HepG2 (cell line): ENCODE data around the gene PAM16. TPM values are rescaled to one million over a fixed set of nuclear protein-coding genes. Genes with fewer than 3 reads are reported as not detected.

Source experiments
- ARNTL ChIP-seq: sonication (generic); formaldehyde crosslinking; IDR thresholded peaks from 2 replicates; pipeline ENCODE4 v1.4.0; 2020; ENCODE audit warnings: mild to moderate bottlenecking, missing genetic modification reagents
- DZIP1 ChIP-seq: sonication (generic); formaldehyde crosslinking; IDR thresholded peaks from 2 replicates; pipeline ENCODE4 v1.5.0; 2020; ENCODE audit warnings: mild to moderate bottlenecking, missing genetic modification reagents
- GMEB1 ChIP-seq: sonication (generic); formaldehyde crosslinking; IDR thresholded peaks from 2 replicates; pipeline ENCODE4 v1.5.1; 2020; ENCODE audit warnings: missing genetic modification reagents, mild to moderate bottlenecking, borderline replicate concordance
- KAT7 ChIP-seq: IDR thresholded peaks from 2 replicates; pipeline ENCODE4 v1.6.1; 2018; ENCODE audit warnings: borderline replicate concordance, missing compliant biosample characterization
- MAX ChIP-seq: IDR thresholded peaks from 2 replicates; pipeline ENCODE4 v1.6.1; 2012; ENCODE audit warnings: inconsistent platforms
- MIER3 ChIP-seq: IDR thresholded peaks from 2 replicates; pipeline ENCODE4 v1.6.1; 2016; ENCODE audit warnings: missing compliant biosample characterization, borderline replicate concordance
- NFE2 ChIP-seq: sonication (generic); formaldehyde crosslinking; IDR thresholded peaks from 2 replicates; pipeline ENCODE4 v1.4.0; 2020; ENCODE audit warnings: missing genetic modification reagents
- NR1H2 ChIP-seq: sonication (generic); formaldehyde crosslinking; IDR thresholded peaks from 2 replicates; pipeline ENCODE4 v1.8.1; 2022; ENCODE audit warnings: low read depth, missing genetic modification reagents, borderline replicate concordance
- PAWR ChIP-seq: sonication (generic); formaldehyde crosslinking; IDR thresholded peaks from 2 replicates; pipeline ENCODE4 v1.4.0; 2020; ENCODE audit warnings: missing genetic modification reagents, mild to moderate bottlenecking, borderline replicate concordance
- RARA ChIP-seq: IDR thresholded peaks from 2 replicates; pipeline ENCODE4 v1.6.1; 2016; ENCODE audit warnings: missing genetic modification reagents, missing compliant biosample characterization
- RERE ChIP-seq: IDR thresholded peaks from 2 replicates; pipeline ENCODE4 v1.6.1; 2016; ENCODE audit warnings: low read depth, missing genetic modification reagents, missing compliant biosample characterization
- STAT6 ChIP-seq: sonication (generic); formaldehyde crosslinking; IDR thresholded peaks from 2 replicates; pipeline ENCODE4 v1.4.0; 2020; ENCODE audit warnings: missing genetic modification reagents, mild to moderate bottlenecking, borderline replicate concordance
- ZFY ChIP-seq: sonication (generic); formaldehyde crosslinking; IDR thresholded peaks from 2 replicates; pipeline ENCODE4 v1.4.0; 2020; ENCODE audit warnings: missing genetic modification reagents
- ZFYVE20 ChIP-seq: sonication (generic); formaldehyde crosslinking; IDR thresholded peaks from 2 replicates; pipeline ENCODE4 v1.8.0; 2023; ENCODE audit warnings: low read depth, mild to moderate bottlenecking, moderate library complexity, missing genetic modification reagents, borderline replicate concordance
- ZNF530 ChIP-seq: sonication (generic); formaldehyde crosslinking; IDR thresholded peaks from 2 replicates; pipeline ENCODE4 v1.5.0; 2020; ENCODE audit warnings: low read depth, mild to moderate bottlenecking, missing genetic modification reagents
- ZNF549 ChIP-seq: sonication (generic); formaldehyde crosslinking; IDR thresholded peaks from 2 replicates; pipeline ENCODE4 v1.5.0; 2020; ENCODE audit warnings: missing genetic modification reagents
- polyA plus RNA-seq, 8 experiments: library from polyadenylated mRNA; depleted of rRNA in 3 of 8; stranded (reverse) in 7 of 8; unstranded in 1 of 8; fragments of >200 nt; fragmentation: Illumina TruSeq in 4 of 8; extraction: Trizol in 4 of 8; gene quantifications; 2 replicates each; pipeline versions ENCODE4 v1.2.1 to v1.2.3, GENCODE V29; 2011 to 2016; ENCODE audit warnings: low read depth in 4 of 8, missing spikeins in 1 of 8, mixed read lengths in 1 of 8; ENCODE audit not compliant: insufficient read depth in 1 of 8
- total RNA-seq, 5 experiments: library from RNA; depleted of rRNA; stranded (reverse); fragments of >200 nt; fragmentation: Illumina TruSeq; extraction: Trizol; gene quantifications; 2 replicates each; pipeline ENCODE4 v1.2.3, GENCODE V29; 2016; ENCODE audit warnings: low read depth in 1 of 5

PAM16 gene
- total and polyA plus RNA-seq, 2 of the 13 experiments (the other 11 are each of a cell fraction or from before 2014, with no cell fraction given), result 51.5 to 51.8 TPM

- TF ChIP-seq RERE (CRISPR knock-in tag) (0 out of 2 replicates have a peak, but pooled peaks have one; percentile 20), NFE2 (CRISPR knock-in tag) (no peak), RARA (CRISPR knock-in tag) (no peak; the same call in 1 of the 2 replicates), ZFY (CRISPR knock-in tag) (no peak; the same call in none of the 2 replicates), NR1H2 (CRISPR knock-in tag) (no peak), PAWR (no peak), STAT6 (CRISPR knock-in tag) (no peak), ARNTL (CRISPR knock-in tag) (peak; percentile 61), ZFYVE20 (CRISPR knock-in tag) (no peak), ZNF549 (no peak), GMEB1 (no peak), KAT7 (CRISPR knock-in tag) (no peak), DZIP1 (CRISPR knock-in tag) (no peak), MIER3 (CRISPR knock-in tag) (no peak), MAX (peak; percentile 30; the same call in 1 of the 2 replicates), ZNF530 (CRISPR knock-in tag) (no peak)
Observed at GRCh38 chr16:4372578-4373355, 21.6 kb upstream of the PAM16 start (continued).
